Measurements from ENCODE around the gene HTR2A. TPM values are rescaled to one million over a fixed set of nuclear protein-coding genes. Genes with fewer than 3 reads are reported as not detected.

Gene HTR2A
- polyA plus RNA-seq, 4 donors, result 0.24 to 0.33 TPM; not detected in 2

- no peak for DNase-seq
- Histone ChIP-seq H3K9me3 (ENCODE audit: control insufficient read depth in 2 of 2, insufficient read depth in 1 of 2, low read depth in 1 of 2, low read length in 1 of 2) (no peaks in the 10 kb centered on the region), H3K36me3 (ENCODE audit: control insufficient read depth in 3 of 3, insufficient read depth in 2 of 3, low read depth in 1 of 3, low read length in 3 of 3) (no peaks in the 10 kb centered on the region), H3K27ac (ENCODE audit: low read depth in 1 of 3, low read length in 2 of 3) (no peak overlapping the region), H3K27me3 (ENCODE audit: control insufficient read depth in 3 of 3, insufficient read depth in 3 of 3, low read length in 3 of 3) (no peaks in the 10 kb centered on the region), H3K4me1 (ENCODE audit: control insufficient read depth in 3 of 3, insufficient read depth in 2 of 3, low read depth in 1 of 3, low read length in 2 of 3) (peaks cover 0 to 10% (median 3%) of the 10 kb centered on the region in 3 donors), H3K4me3 (ENCODE audit: low read depth in 1 of 3, low read length in 3 of 3) (no peak overlapping the region)
- WGBS, 3 donors, result 64 to 74% (median 70%) methylated on average over 1 of the region's 1 CpG
- no peak for FAIRE-seq
Measured at GRCh38 chr13:46861959-46862358, 34.9 kb downstream of the HTR2A start.

- FAIRE-seq, result no peak
- DNase-seq, result no peak
- H3K27me3 ChIP-seq (ENCODE audit: control insufficient read depth in 3 of 3, insufficient read depth in 3 of 3, low read length in 3 of 3), result no peaks in the 10 kb centered on the region
Measured at GRCh38 chr13:46860722-46861121, 36.1 kb downstream of the HTR2A start.

DNA sequence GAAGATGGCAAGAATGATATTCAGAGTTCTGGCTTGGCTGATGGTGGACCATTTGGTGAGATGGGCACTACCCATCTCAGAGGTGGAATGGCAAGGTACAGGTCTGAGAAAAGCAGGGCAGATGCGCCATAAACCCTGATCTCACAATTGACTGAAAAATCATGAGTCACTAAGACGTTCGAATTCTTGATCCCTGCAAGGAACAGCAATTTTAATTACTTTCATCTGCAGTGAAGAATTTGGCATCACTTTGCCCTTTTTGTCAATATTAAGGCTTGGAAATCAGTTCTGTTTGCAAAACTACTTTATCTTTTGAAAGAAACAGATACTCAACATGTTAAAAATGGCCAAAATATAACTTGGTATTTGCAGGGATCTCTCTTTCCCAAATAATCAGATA, 38.1 kb downstream of the HTR2A start:
- Histone ChIP-seq H3K4me1 (ENCODE audit: control insufficient read depth in 3 of 3, insufficient read depth in 2 of 3, low read depth in 1 of 3, low read length in 2 of 3) (no peaks in the 10 kb centered on the region), H3K4me3 (ENCODE audit: low read depth in 1 of 3, low read length in 3 of 3) (no peak overlapping the region), H3K36me3 (ENCODE audit: control insufficient read depth in 3 of 3, insufficient read depth in 2 of 3, low read depth in 1 of 3, low read length in 3 of 3) (no peaks in the 10 kb centered on the region), H3K27me3 (ENCODE audit: control insufficient read depth in 3 of 3, insufficient read depth in 3 of 3, low read length in 3 of 3) (no peaks in the 10 kb centered on the region), H3K9me3 (ENCODE audit: control insufficient read depth in 2 of 2, insufficient read depth in 1 of 2, low read depth in 1 of 2, low read length in 1 of 2) (no peaks in the 10 kb centered on the region), H3K27ac (ENCODE audit: low read depth in 1 of 3, low read length in 2 of 3) (no peak overlapping the region)
- DNase-seq, result no peak
- 89 to 96% (median 93%) methylated on average over 3 of the region's 3 CpGs for WGBS, 3 donors
- no peak for FAIRE-seq

More at GRCh38 chr13:46860722-46861121, 36.1 kb downstream of the HTR2A start:
- no peaks in the 10 kb centered on the region for H3K36me3 ChIP-seq (ENCODE audit: control insufficient read depth in 3 of 3, insufficient read depth in 2 of 3, low read depth in 1 of 3, low read length in 3 of 3)
- H3K27ac ChIP-seq (ENCODE audit: low read depth in 1 of 3, low read length in 2 of 3), result no peak overlapping the region
- no peak overlapping the region for H3K4me3 ChIP-seq (ENCODE audit: low read depth in 1 of 3, low read length in 3 of 3)
- no peaks in the 10 kb centered on the region for H3K9me3 ChIP-seq (ENCODE audit: control insufficient read depth in 2 of 2, insufficient read depth in 1 of 2, low read depth in 1 of 2, low read length in 1 of 2)
- H3K4me1 ChIP-seq (ENCODE audit: control insufficient read depth in 3 of 3, insufficient read depth in 2 of 3, low read depth in 1 of 3, low read length in 2 of 3), result peaks cover 0 to 4% (median 0%) of the 10 kb centered on the region in 3 donors

GRCh38 chr13:46858163-46858562, 38.7 kb downstream of the HTR2A start:
- no peaks in the 10 kb centered on the region for H3K9me3 ChIP-seq (ENCODE audit: control insufficient read depth in 2 of 2, insufficient read depth in 1 of 2, low read depth in 1 of 2, low read length in 1 of 2)
- FAIRE-seq, result no peak
- WGBS, 3 donors, result 75 to 83% (median 76%) methylated on average over 3 of the region's 3 CpGs
- no peak overlapping the region for H3K27ac ChIP-seq (ENCODE audit: low read depth in 1 of 3, low read length in 2 of 3)
- H3K4me3 ChIP-seq (ENCODE audit: low read depth in 1 of 3, low read length in 3 of 3), result no peak overlapping the region
- H3K36me3 ChIP-seq (ENCODE audit: control insufficient read depth in 3 of 3, insufficient read depth in 2 of 3, low read depth in 1 of 3, low read length in 3 of 3), result no peaks in the 10 kb centered on the region
- H3K27me3 ChIP-seq (ENCODE audit: control insufficient read depth in 3 of 3, insufficient read depth in 3 of 3, low read length in 3 of 3), result no peaks in the 10 kb centered on the region
- H3K4me1 ChIP-seq (ENCODE audit: control insufficient read depth in 3 of 3, insufficient read depth in 2 of 3, low read depth in 1 of 3, low read length in 2 of 3), result no peaks in the 10 kb centered on the region
- DNase-seq, result no peak

DNA sequence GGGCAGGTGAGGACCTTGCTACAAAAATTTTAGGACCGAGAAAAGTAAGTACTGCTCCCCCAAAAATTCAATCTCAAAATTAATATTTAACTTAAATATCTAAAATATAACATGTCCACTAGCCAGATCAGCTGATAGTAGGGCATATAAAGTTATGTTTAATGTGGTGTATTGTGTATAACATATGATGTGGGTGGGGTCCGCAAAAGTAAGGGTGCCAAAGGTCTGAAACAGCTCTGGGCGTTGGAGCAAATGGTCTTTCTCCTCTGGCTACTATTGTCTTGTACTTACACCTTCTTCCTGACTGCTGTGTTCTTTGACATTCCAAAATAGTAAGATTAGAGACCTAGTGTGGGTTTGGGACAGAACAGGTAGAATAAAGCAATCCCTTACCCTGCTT, 41.2 kb downstream of the HTR2A start:
- WGBS, 3 donors, result 58 to 78% (median 65%) methylated on average over 3 of the region's 3 CpGs
- Histone ChIP-seq H3K36me3 (ENCODE audit: control insufficient read depth in 3 of 3, insufficient read depth in 2 of 3, low read depth in 1 of 3, low read length in 3 of 3) (no peaks in the 10 kb centered on the region), H3K4me1 (ENCODE audit: control insufficient read depth in 3 of 3, insufficient read depth in 2 of 3, low read depth in 1 of 3, low read length in 2 of 3) (no peaks in the 10 kb centered on the region), H3K9me3 (ENCODE audit: control insufficient read depth in 2 of 2, insufficient read depth in 1 of 2, low read depth in 1 of 2, low read length in 1 of 2) (no peaks in the 10 kb centered on the region), H3K4me3 (ENCODE audit: low read depth in 1 of 3, low read length in 3 of 3) (no peak overlapping the region), H3K27me3 (ENCODE audit: control insufficient read depth in 3 of 3, insufficient read depth in 3 of 3, low read length in 3 of 3) (peaks cover 0 to 3% (median 0%) of the 10 kb centered on the region in 3 donors), H3K27ac (ENCODE audit: low read depth in 1 of 3, low read length in 2 of 3) (no peak overlapping the region)
- FAIRE-seq, result no peak
- DNase-seq, result no peak

GRCh38 chr13:46855166-46855565, 41.7 kb downstream of the HTR2A start:
- 71 to 86% (median 78%) methylated on average over 2 of the region's 2 CpGs for WGBS, 3 donors
- H3K27me3 ChIP-seq (ENCODE audit: control insufficient read depth in 3 of 3, insufficient read depth in 3 of 3, low read length in 3 of 3), result peaks cover 0 to 3% (median 0%) of the 10 kb centered on the region in 3 donors
- H3K36me3 ChIP-seq (ENCODE audit: control insufficient read depth in 3 of 3, insufficient read depth in 2 of 3, low read depth in 1 of 3, low read length in 3 of 3), result no peaks in the 10 kb centered on the region

DNA sequence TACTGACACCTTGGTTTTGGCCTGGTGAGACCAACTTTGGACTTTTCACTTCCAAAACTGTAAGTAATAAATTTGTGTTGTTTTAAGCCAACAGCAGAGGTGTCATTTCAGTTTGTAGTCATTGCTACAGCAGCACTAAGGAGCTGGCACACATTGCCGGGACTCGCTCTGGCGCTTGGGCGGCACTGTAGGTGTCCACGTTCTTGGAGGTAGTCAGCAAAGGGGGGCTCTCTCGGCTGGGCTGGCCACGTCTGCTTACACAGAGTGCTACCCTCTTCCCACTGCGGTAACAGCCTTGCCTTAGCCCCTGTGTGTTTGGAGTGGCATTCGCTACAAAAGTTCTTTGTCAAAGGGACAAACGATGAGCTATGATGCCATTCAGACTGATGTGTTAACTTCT, 44.7 kb downstream of the HTR2A start:
- Histone ChIP-seq H3K27me3 (ENCODE audit: control insufficient read depth in 3 of 3, insufficient read depth in 3 of 3, low read length in 3 of 3) (peaks cover 0 to 3% (median 0%) of the 10 kb centered on the region in 3 donors), H3K36me3 (ENCODE audit: control insufficient read depth in 3 of 3, insufficient read depth in 2 of 3, low read depth in 1 of 3, low read length in 3 of 3) (no peaks in the 10 kb centered on the region), H3K9me3 (ENCODE audit: control insufficient read depth in 2 of 2, insufficient read depth in 1 of 2, low read depth in 1 of 2, low read length in 1 of 2) (no peaks in the 10 kb centered on the region), H3K4me1 (ENCODE audit: control insufficient read depth in 3 of 3, insufficient read depth in 2 of 3, low read depth in 1 of 3, low read length in 2 of 3) (no peaks in the 10 kb centered on the region), H3K27ac (ENCODE audit: low read depth in 1 of 3, low read length in 2 of 3) (no peak overlapping the region), H3K4me3 (ENCODE audit: low read depth in 1 of 3, low read length in 3 of 3) (no peak overlapping the region)
- 86 to 90% (median 89%) methylated on average over 10 of the region's 10 CpGs for WGBS, 3 donors
- FAIRE-seq (no peak), DNase-seq (no peak)

More at GRCh38 chr13:46855166-46855565, 41.7 kb downstream of the HTR2A start:
- H3K9me3 ChIP-seq (ENCODE audit: control insufficient read depth in 2 of 2, insufficient read depth in 1 of 2, low read depth in 1 of 2, low read length in 1 of 2), result no peaks in the 10 kb centered on the region
- no peaks in the 10 kb centered on the region for H3K4me1 ChIP-seq (ENCODE audit: control insufficient read depth in 3 of 3, insufficient read depth in 2 of 3, low read depth in 1 of 3, low read length in 2 of 3)
- FAIRE-seq (no peak), DNase-seq (no peak)
- H3K27ac ChIP-seq (ENCODE audit: low read depth in 1 of 3, low read length in 2 of 3), result no peak overlapping the region
- H3K4me3 ChIP-seq (ENCODE audit: low read depth in 1 of 3, low read length in 3 of 3), result no peak overlapping the region

- Histone ChIP-seq H3K4me3 (ENCODE audit: low read depth in 1 of 3, low read length in 3 of 3) (no peak overlapping the region), H3K4me1 (ENCODE audit: control insufficient read depth in 3 of 3, insufficient read depth in 2 of 3, low read depth in 1 of 3, low read length in 2 of 3) (no peaks in the 10 kb centered on the region), H3K9me3 (ENCODE audit: control insufficient read depth in 2 of 2, insufficient read depth in 1 of 2, low read depth in 1 of 2, low read length in 1 of 2) (no peaks in the 10 kb centered on the region), H3K27me3 (ENCODE audit: control insufficient read depth in 3 of 3, insufficient read depth in 3 of 3, low read length in 3 of 3) (peaks cover 0 to 3% (median 0%) of the 10 kb centered on the region in 3 donors), H3K27ac (ENCODE audit: low read depth in 1 of 3, low read length in 2 of 3) (no peak overlapping the region), H3K36me3 (ENCODE audit: control insufficient read depth in 3 of 3, insufficient read depth in 2 of 3, low read depth in 1 of 3, low read length in 3 of 3) (no peaks in the 10 kb centered on the region)
- FAIRE-seq, result no peak
- DNase-seq, result no peak
- 85 to 97% (median 87%) methylated on average over 1 of the region's 1 CpG for WGBS, 3 donors
Measured at GRCh38 chr13:46850214-46850613, 46.6 kb downstream of the HTR2A start.

DNA sequence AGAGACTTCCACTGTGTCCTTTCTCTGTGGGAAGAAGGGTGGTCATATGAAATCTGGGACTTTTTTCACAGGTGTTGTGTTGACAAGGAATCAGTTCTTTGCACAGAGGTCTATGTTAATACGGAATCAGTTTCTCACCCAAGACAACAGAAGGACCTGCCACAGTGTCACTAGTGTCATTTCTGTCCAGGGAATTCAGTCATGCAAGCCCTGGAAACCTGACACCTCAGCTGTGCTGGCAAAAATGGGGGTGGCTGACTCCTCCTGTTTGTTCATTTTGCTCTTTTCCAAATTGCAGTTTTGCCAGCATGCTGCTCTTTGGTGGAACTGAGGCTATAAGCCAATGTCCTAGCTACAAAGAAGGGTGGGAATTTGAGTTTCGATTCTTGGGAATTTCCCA, 50.1 kb downstream of the HTR2A start:
- Histone ChIP-seq H3K27ac (ENCODE audit: low read depth in 1 of 3, low read length in 2 of 3) (no peak overlapping the region), H3K27me3 (ENCODE audit: control insufficient read depth in 3 of 3, insufficient read depth in 3 of 3, low read length in 3 of 3) (no peaks in the 10 kb centered on the region), H3K36me3 (ENCODE audit: control insufficient read depth in 3 of 3, insufficient read depth in 2 of 3, low read depth in 1 of 3, low read length in 3 of 3) (no peaks in the 10 kb centered on the region), H3K4me1 (ENCODE audit: control insufficient read depth in 3 of 3, insufficient read depth in 2 of 3, low read depth in 1 of 3, low read length in 2 of 3) (no peaks in the 10 kb centered on the region), H3K4me3 (ENCODE audit: low read depth in 1 of 3, low read length in 3 of 3) (no peak overlapping the region), H3K9me3 (ENCODE audit: control insufficient read depth in 2 of 2, insufficient read depth in 1 of 2, low read depth in 1 of 2, low read length in 1 of 2) (no peaks in the 10 kb centered on the region)
- 87 to 88% (median 88%) methylated on average over 2 of the region's 2 CpGs for WGBS, 3 donors
- no peak for DNase-seq
- FAIRE-seq, result no peak
